ENCODE data around the gene ARPIN.
A peak's percentile ranks its signal among the peaks of the same experiment; 100 is the strongest.
"Not testable (repeated sequence)": the region's sequence is repeated elsewhere in the genome, so short reads cannot be mapped to it uniquely, and the experiment has no call there.

Gene ARPIN

GRCh38 chr15:89876396-89877082, 36.2 kb downstream of the ARPIN start:
- DNase-seq, result no peak

GRCh38 chr15:89875741-89876140, 37.0 kb downstream of the ARPIN start:
- no peak for DNase-seq

GRCh38 chr15:89874926-89875564, 37.7 kb downstream of the ARPIN start:
- peak; percentile 39 to 79 (median 56) for DNase-seq

- DNase-seq, result no peak
These were observed 42.0 kb downstream of the ARPIN start for GRCh38 chr15:89870688-89871288.

GRCh38 chr15:89870006-89870405, 42.7 kb downstream of the ARPIN start:
- no peak for DNase-seq

GRCh38 chr15:89869490-89869889, 43.3 kb downstream of the ARPIN start:
- not testable (repeated sequence) for DNase-seq

- DNase-seq, result no peak
These were observed 47.6 kb downstream of the ARPIN start for GRCh38 chr15:89864958-89865739.

GRCh38 chr15:89863918-89864317, 48.8 kb downstream of the ARPIN start:
- no peak for DNase-seq

- no peak for DNase-seq
These were observed 51.9 kb downstream of the ARPIN start for GRCh38 chr15:89860891-89861290.

- DNase-seq, result no peak
These were observed 52.3 kb downstream of the ARPIN start for GRCh38 chr15:89860431-89860830.

GRCh38 chr15:89858661-89859458, 53.9 kb downstream of the ARPIN start:
- DNase-seq, result no peak

- DNase-seq, result no peak
These were observed 55.1 kb downstream of the ARPIN start for GRCh38 chr15:89857673-89858072.

GRCh38 chr15:89855948-89856347, 56.8 kb downstream of the ARPIN start:
- DNase-seq, result no peak

- DNase-seq, result not testable (repeated sequence)
These were observed 57.9 kb downstream of the ARPIN start for GRCh38 chr15:89854863-89855262.

- DNase-seq, result no peak
These were observed 60.3 kb downstream of the ARPIN start for GRCh38 chr15:89852342-89852995.

- no peak for DNase-seq
These were observed 60.9 kb downstream of the ARPIN start for GRCh38 chr15:89851673-89852341.

GRCh38 chr15:89848970-89849292, 63.8 kb downstream of the ARPIN start:
- DNase-seq, result no peak

- DNase-seq, result no peak
These were observed 65.7 kb downstream of the ARPIN start for GRCh38 chr15:89847101-89847500.

- DNase-seq, result no peak
These were observed 67.4 kb downstream of the ARPIN start for GRCh38 chr15:89845305-89845893.
